Effector CD8-positive, alpha-beta T cell (primary cell): Measurements from ENCODE around the gene C3.
"Not testable (repeated sequence)": the region's sequence is repeated elsewhere in the genome, so short reads cannot be mapped to it uniquely, and the experiment has no call there.

Experiments used
- DNase-seq: peaks from one replicate; lab custom pipeline; 2025; lab: John Stamatoyannopoulos, UW

Gene C3

DNA sequence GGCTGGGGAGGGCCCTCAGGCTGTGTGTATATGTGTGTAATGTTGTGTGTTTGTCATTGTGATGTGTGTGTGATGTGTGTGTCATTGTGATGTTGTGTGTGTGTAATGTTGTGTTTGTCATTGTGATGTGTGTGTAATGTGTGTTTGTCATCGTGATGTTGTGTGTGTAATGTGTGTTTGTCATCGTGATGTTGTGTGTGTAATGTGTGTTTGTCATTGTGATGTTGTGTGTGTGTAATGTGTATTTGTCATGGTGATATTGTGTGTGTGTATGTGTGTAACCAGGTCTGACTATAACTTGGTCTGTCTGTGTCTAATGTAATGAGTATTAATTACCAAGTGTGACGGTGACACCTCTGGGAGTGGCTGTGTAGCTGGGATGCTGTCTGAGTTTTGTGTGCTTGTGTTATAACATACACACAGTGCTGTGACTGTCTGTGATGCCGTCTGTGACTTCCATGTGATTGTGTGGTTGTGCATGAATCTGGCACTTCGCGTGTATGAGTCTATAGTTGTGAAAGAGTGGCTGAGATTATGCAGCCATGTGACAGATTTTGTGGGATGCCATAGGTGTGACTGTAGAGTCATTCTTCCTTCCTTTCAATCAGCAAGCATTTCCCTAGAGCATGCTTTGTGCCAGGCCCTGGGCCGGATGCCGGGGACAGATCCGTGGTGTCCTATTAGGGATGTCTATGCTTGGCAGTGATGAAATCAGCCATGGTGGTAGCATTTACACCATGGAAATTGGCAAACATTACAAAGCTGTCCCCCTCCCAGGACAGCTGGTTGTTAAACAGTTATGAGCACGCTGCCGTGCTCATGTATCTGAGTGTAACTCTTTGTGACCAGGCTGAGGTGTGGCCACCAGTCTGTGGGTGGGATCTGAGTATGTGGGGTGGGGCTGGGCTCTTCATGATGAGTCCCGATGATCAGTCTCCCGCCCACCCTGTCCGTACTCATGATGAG lies 56.9 kb downstream of the C3 start:
- no peak for DNase-seq

- no peak for DNase-seq
Observed at GRCh38 chr19:6662702-6663101, 57.7 kb downstream of the C3 start.

GRCh38 chr19:6661509-6662244 lies 58.8 kb downstream of the C3 start:
- DNase-seq = not testable (repeated sequence)

GRCh38 chr19:6660930-6661329 lies 59.5 kb downstream of the C3 start:
- no peak for DNase-seq

DNA sequence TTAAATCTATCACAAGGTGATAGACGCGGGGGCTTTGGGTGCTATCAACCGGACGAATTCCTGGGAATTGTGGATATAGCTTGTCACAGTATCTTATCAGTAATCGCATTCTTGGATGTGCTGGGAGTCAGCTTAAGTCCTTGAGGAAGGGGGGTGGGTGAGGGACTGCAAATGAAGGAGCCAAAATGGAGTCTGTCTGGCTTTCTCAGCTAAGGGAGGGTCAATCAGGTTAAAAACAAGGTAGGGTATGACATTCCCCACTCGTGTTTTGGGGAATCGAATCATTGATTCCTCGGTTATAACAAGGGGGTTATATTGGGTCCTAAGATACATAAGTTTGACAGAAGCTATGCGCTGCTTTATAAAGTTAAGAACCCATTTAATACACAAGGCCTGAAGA lies 64.1 kb downstream of the C3 start:
- DNase-seq = not testable (repeated sequence)

DNA sequence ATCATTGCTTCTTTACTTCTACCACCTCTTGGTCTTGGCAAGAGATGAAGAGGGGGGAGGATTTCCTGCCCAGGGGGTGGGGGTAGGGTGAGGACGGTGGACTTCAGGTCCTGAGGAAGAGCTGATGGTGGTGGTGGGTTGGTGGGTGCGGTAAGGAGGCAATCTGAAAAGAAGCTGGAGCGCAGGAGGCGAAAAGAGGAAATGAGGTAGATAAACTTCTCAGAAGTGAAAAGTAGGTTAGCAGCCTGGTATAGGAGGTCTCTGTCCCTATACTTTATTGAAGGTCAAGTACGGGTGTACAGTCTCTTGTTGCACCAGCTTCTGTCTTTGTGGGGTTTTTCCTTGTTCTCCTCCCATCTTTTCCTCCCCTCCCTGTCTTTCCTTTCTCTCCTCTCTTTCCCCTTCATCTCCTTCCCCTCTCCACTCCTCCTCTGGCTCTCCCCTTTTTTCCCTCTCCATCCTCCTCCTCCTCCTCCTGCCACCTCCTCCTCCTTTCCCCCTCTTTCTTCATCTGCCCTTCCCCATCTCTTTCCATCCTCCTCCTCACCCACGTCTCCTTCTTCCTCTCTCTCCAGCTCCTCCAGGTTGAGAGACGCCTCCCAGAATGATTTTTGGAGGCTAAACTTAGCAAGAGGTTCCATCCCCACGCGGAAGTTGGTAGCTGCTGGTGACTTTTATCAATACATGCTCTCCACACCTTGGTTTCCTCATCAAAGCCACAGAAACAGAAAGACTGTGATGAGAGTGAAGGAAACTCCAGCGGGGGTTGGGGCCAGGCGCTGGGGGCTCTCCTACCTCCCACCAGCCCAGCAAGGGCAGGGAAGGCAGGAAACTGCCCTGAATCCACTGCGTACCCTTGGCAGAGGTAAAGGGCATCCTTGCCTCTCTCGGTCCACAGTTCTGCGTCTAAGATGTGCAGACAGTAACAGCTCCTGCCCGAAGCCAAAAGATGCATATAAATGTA lies 65.8 kb downstream of the C3 start:
- no peak for DNase-seq

- no peak for DNase-seq
Observed at GRCh38 chr19:6652805-6653094, 67.7 kb downstream of the C3 start.

DNA sequence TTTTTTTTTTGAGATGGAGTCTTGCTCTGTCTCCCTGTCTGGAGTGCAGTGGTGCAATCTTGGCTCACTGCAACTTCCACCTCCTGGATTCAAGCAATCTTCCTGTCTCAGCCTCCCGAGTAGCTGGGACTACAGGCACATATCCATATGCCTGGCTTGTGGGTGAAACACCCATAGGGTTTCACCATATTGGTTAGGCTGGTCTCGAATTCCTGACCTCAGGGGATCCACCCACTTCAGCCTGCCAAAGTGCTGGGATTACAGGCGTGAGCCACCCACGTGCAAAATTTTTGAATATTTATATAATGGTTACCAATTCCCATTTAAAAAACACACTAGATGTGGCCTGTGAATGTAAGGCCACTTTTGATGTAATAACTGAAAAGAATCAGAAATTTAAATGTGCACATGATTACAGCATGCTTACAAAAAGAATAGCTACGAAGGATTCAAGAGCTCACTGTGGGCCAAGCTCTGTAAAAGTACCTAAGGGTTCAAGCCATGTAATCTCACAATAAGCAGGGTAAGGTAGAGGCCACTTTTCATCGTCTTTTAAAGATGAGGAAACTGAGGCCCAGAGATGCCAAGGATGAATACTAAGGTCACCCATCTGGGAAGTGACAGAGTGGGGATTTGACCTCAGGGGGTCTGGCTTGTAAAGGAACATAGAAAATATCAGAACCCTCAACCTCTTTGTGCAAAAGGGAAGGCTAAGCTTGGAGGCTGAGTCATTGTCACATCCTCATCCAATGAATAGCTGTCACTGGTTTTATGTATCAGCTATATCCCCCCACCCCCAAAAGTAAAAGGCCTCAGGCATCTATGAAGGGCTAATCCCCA lies 68.3 kb downstream of the C3 start:
- DNase-seq = no peak

GRCh38 chr19:6649185-6649584 lies 71.3 kb downstream of the C3 start:
- no peak for DNase-seq

DNA sequence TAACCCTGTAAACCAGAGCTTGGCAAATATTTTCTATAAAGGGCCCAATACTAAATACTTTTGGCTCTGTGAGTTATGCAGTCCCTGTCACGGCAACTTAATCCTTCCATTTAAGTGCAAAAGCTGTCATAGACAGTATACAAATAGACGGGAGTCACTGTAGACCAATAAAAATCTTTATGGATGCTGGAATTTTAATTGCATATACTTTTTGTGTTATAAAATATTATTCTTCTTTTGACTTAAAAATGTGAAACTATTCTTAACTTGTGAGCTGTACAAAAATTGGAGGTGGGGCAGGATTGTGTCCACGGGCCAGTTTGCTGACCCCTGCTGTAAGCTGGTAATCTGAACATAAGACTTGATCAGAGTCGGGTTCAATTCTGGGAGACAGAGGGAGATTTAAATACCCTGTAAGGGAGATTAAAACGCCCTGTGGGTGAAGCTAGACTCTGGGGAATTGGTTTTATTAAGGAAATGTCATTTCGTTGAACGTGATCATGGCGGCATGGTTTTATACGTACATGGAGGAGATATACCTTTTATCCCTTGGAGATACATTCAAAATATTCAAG lies 72.2 kb downstream of the C3 start:
- no peak for DNase-seq

- DNase-seq = no peak
Observed at GRCh38 chr19:6644796-6645195, 75.7 kb downstream of the C3 start.

DNA sequence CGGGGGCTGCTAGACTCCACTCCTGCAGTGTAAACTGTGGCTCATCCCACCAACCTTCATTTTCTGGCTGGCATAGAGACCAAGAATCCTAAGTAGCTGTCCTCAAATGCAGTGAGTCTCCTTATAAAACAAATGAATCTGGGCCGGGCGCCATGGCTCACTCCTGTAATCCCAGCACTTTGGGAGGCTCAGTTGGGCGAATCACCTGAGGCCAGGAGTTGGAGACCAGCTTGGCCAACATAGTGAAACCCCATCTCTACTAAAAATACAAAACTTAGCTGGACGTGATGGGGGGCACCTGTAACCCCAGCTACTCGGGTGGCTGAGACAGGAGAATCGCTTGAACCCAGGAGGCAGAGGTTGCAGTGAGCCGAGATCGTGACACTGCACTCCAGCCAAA lies 80.1 kb downstream of the C3 start:
- DNase-seq = not testable (repeated sequence)

GRCh38 chr19:6639439-6639838 lies 81.0 kb downstream of the C3 start:
- DNase-seq = no peak

DNA sequence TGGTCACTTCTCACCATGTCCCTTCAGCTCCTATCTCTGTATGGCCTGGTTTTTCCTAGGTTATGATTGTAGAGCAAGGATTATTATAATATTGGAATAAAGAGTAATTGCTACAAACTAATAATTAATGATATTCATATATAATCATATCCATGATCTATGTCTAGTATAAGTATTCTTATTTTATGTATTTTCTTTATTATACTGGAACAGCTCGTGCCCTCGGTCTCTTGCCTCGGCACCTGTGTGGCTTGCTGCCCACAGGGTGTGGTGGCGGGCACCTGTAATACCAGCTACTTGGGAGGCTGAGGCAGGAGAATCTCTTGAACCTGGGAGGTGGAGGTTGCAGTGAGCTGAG lies 87.0 kb downstream of the C3 start:
- not testable (repeated sequence) for DNase-seq

GRCh38 chr19:6632747-6633455 lies 87.5 kb downstream of the C3 start:
- DNase-seq = not testable (repeated sequence)

DNA sequence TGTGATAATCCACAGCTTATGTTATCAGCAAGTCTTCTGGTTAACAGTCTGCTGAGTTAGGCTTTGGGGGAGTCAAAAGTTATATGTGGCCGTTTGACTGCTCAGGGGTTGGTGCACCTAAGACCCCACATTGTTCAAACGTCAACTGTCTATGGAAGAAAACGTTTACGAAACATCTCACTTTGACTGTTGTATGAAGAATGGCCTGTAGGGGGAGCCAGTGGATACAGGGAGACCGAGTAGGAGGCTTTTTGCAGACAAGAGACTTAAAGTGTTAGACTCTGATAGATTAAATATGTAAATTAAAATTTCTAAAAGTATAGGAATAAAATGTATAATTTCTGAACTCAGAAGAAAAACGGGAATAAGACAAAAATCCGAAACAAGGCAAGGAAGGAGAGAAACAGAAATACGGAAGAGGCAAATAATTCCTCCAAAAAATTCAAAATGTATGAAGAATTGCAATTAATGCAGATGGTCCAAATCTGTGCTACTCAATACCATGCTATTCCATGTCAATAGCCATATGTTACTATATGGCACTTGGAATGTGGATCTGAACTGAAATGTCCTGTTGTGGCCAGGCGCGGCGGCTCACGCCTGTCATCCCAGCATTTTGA lies 88.3 kb downstream of the C3 start:
- peak; percentile 71 for DNase-seq
